ENCODE data around the gene COQ9. TPM values are rescaled to one million over a fixed set of nuclear protein-coding genes. Genes with fewer than 3 reads are reported as not detected.
A peak's percentile ranks its signal among the peaks of the same experiment; 100 is the strongest.

COQ9 gene
- total RNA-seq, 1 experiment from 2014 or later = 62.7 TPM

- peak within 1 kb of the TSS; percentile 77 for H3K9ac ChIP-seq (ENCODE audit: low read length)
- H3K79me2 ChIP-seq (ENCODE audit: insufficient read depth, low read length) = no peaks in the 10 kb centered on the region
- DNase-seq (ENCODE audit: low read depth, low spot score) (no peak), ATAC-seq (peak; percentile 97)
- POLR2A ChIA-PET = no interaction called here
- BruUV-seq (replicated peaks) = no TSS peak
- CTCF ChIA-PET = interaction anchor here (1.8 kb wide), 1 partner anchor 24 kb away, joined by 6 read pairs; the partner anchor contains the start of gene POLR2C
- no peaks in the 10 kb centered on the region for H4K20me1 ChIP-seq (ENCODE audit: insufficient read depth)
- H3K4me3 ChIP-seq (replicated peaks in 1 of 2; ENCODE audit: low read depth in 1 of 2, low read length in 2 of 2) = peak within 1 kb of the TSS; percentile 72 to 77
- peak within 1 kb of the TSS; percentile 74 for H2AFZ ChIP-seq (ENCODE audit: low read depth, low read length, poor library complexity, severe bottlenecking)
- H3K4me2 ChIP-seq (ENCODE audit: low read length) = peak within 1 kb of the TSS; percentile 95
- no peaks in the 10 kb centered on the region for H3K9me3 ChIP-seq (ENCODE audit: control insufficient read depth in 1 of 2, insufficient read depth in 1 of 2, low read depth in 1 of 2, low read length in 2 of 2)
- H3K27me3 ChIP-seq (ENCODE audit: insufficient read depth, low read length) = no peaks in the 10 kb centered on the region
- H3K4me1 ChIP-seq (ENCODE audit: control insufficient read depth in 1 of 2, insufficient read depth in 2 of 2, low read length in 2 of 2) = peaks cover 0 to 21% of the 10 kb centered on the region in 2 experiments
- RAD21 ChIA-PET (ENCODE audit: low non-redundant PET in 1 of 2, low total read pairs in 2 of 2, uncharacterized antibody in 2 of 2, unreplicated experiment in 2 of 2) = interaction anchor here in 1 of 2 experiments (0.7 kb wide), 1 partner anchor 548 kb away, joined by 6 read pairs; no protein-coding TSS in a partner anchor
- peak within 1 kb of the TSS; percentile 71; the same call in 1 of the 2 replicates for H3K27ac ChIP-seq (ENCODE audit: low read depth, low read length)
- intact Hi-C loops (cut with micrococcal nuclease) = loop anchor here (5.0 kb wide), 1 partner anchor 51 kb away; the partner anchor contains the start of gene CCDC102A
- no peaks in the 10 kb centered on the region for H3K9me2 ChIP-seq (ENCODE audit: insufficient read depth)
- no peak for TF ChIP-seq ZFX (IDR thresholded peaks at IDR 0.05)
- TF ChIP-seq POLR2AphosphoS5 (IDR thresholded peaks at IDR 0.05; ENCODE audit: low read depth, low read length) = peak; percentile 61
- H3K36me3 ChIP-seq (ENCODE audit: control insufficient read depth in 1 of 2, insufficient read depth in 2 of 2, low read length in 2 of 2) = no peaks in the 10 kb centered on the region
Measured at GRCh38 chr16:57485916-57486857, 38.9 kb downstream of the COQ9 start, which contains the start of gene DOK4. Gene DOK4 (minus strand): TSS chr16:57486493. CDS start chr16:57479507, 6,986 bp downstream.

- H2AFZ ChIP-seq (ENCODE audit: low read depth, low read length, poor library complexity, severe bottlenecking) = peak overlapping the region; percentile 74
- peaks cover 0 to 21% of the 10 kb centered on the region in 2 experiments for H3K4me1 ChIP-seq (ENCODE audit: control insufficient read depth in 1 of 2, insufficient read depth in 2 of 2, low read length in 2 of 2)
- H3K9me3 ChIP-seq (ENCODE audit: control insufficient read depth in 1 of 2, insufficient read depth in 1 of 2, low read depth in 1 of 2, low read length in 2 of 2) = no peaks in the 10 kb centered on the region
- no peaks in the 10 kb centered on the region for H4K20me1 ChIP-seq (ENCODE audit: insufficient read depth)
- H3K9me2 ChIP-seq (ENCODE audit: insufficient read depth) = no peaks in the 10 kb centered on the region
- 0 out of 2 replicates have a peak overlapping the region, but pooled peaks have one; percentile 4 for H3K27ac ChIP-seq (ENCODE audit: low read depth, low read length)
- ATAC-seq = 0 out of 2 replicates have a peak, but pooled peaks have one; percentile 4
- H3K79me2 ChIP-seq (ENCODE audit: insufficient read depth, low read length) = no peaks in the 10 kb centered on the region
- peak overlapping the region; percentile 37 to 77 for H3K4me3 ChIP-seq (replicated peaks in 1 of 2; ENCODE audit: low read depth in 1 of 2, low read length in 2 of 2)
- CTCF ChIA-PET = interaction anchor here (1.8 kb wide), 1 partner anchor 25 kb away, joined by 6 read pairs; the partner anchor contains the start of gene POLR2C
- POLR2A ChIA-PET = interaction anchor here (0.8 to 1.1 kb wide), 2 partner anchors 13 to 40 kb away, joined by 4 to 5 read pairs; partner anchors contain the start of genes CIAPIN1 and COQ9
- RAD21 ChIA-PET (ENCODE audit: low non-redundant PET in 1 of 2, low total read pairs in 2 of 2, uncharacterized antibody in 2 of 2, unreplicated experiment in 2 of 2) = interaction anchor here in 1 of 2 experiments (0.7 kb wide), 1 partner anchor 547 kb away, joined by 6 read pairs; no protein-coding TSS in a partner anchor
- intact Hi-C loops (cut with micrococcal nuclease) = loop anchor here (5.0 kb wide), 1 partner anchor 50 kb away; the partner anchor contains the start of gene CCDC102A
- H3K4me2 ChIP-seq (ENCODE audit: low read length) = peak overlapping the region; percentile 81
- no peaks in the 10 kb centered on the region for H3K36me3 ChIP-seq (ENCODE audit: control insufficient read depth in 1 of 2, insufficient read depth in 2 of 2, low read length in 2 of 2)
- DNase-seq (ENCODE audit: low read depth, low spot score) = no peak
- peak overlapping the region; percentile 17; the same call in 1 of the 2 replicates for H3K9ac ChIP-seq (ENCODE audit: low read length)
- no peaks in the 10 kb centered on the region for H3K27me3 ChIP-seq (ENCODE audit: insufficient read depth, low read length)
- TF ChIP-seq SIN3A (IDR thresholded peaks at IDR 0.05; ENCODE audit: low read depth) (0 out of 2 replicates have a peak, but pooled peaks have one; percentile 27), ZFX (IDR thresholded peaks at IDR 0.05) (0 out of 2 replicates have a peak, but pooled peaks have one; percentile 0), EZH2 (IDR thresholded peaks at IDR 0.05) (no peak)
- BruUV-seq (replicated peaks) = no TSS peak
Measured at GRCh38 chr16:57486858-57487834, 39.9 kb downstream of the COQ9 start.
